Stimulated activated CD4-positive, alpha-beta T cell treated with anti-CD3 and anti-CD28 coated beads, Interleukin-4, amount 100 ng/mL, for 24 hours (primary cell): ENCODE results near the gene MED25.

ENCODE experiments used
- DNase-seq: peaks from one replicate; pipeline ENCODE4 v3.0.0-alpha.2; 2020

The MED25 gene

GRCh38 chr19:49860336-49861102, 42.4 kb downstream of the MED25 start:
- no peak for DNase-seq

- DNase-seq = no peak
Measured at GRCh38 chr19:49861107-49861506, 43.0 kb downstream of the MED25 start.

- DNase-seq = no peak
Measured at GRCh38 chr19:49861541-49862378, 43.7 kb downstream of the MED25 start.

GRCh38 chr19:49862391-49863253, 44.5 kb downstream of the MED25 start:
- no peak for DNase-seq

- no peak for DNase-seq
Measured at GRCh38 chr19:49863254-49863934, 45.3 kb downstream of the MED25 start.

- DNase-seq = no peak
Measured at GRCh38 chr19:49863935-49864320, 45.8 kb downstream of the MED25 start.

GRCh38 chr19:49864890-49865289, 46.8 kb downstream of the MED25 start:
- no peak for DNase-seq

- DNase-seq = peak; percentile 87
Measured at GRCh38 chr19:49866933-49867782, 49.1 kb downstream of the MED25 start, which contains the start of gene PNKP. TSS of gene PNKP (minus strand) at chr19:49867576. CDS start at chr19:49867204, 372 bp downstream.

GRCh38 chr19:49869009-49869483, 51.0 kb downstream of the MED25 start:
- DNase-seq = no peak

- peak; percentile 92 for DNase-seq
Measured at GRCh38 chr19:49869484-49870308, 51.6 kb downstream of the MED25 start.

- DNase-seq = no peak
Measured at GRCh38 chr19:49870309-49870901, 52.3 kb downstream of the MED25 start.

GRCh38 chr19:49871349-49871985, 53.4 kb downstream of the MED25 start:
- DNase-seq = no peak

- DNase-seq = no peak
Measured at GRCh38 chr19:49872245-49873128, 54.4 kb downstream of the MED25 start.

- DNase-seq = no peak
Measured at GRCh38 chr19:49873129-49873521, 55.0 kb downstream of the MED25 start.

GRCh38 chr19:49873834-49874233, 55.7 kb downstream of the MED25 start:
- no peak for DNase-seq

- DNase-seq = no peak
Measured at GRCh38 chr19:49874503-49875157, 56.5 kb downstream of the MED25 start.

- no peak for DNase-seq
Measured at GRCh38 chr19:49875177-49875576, 57.1 kb downstream of the MED25 start.
